Measurements from ENCODE around the gene FMN2.

Gene FMN2

DNA sequence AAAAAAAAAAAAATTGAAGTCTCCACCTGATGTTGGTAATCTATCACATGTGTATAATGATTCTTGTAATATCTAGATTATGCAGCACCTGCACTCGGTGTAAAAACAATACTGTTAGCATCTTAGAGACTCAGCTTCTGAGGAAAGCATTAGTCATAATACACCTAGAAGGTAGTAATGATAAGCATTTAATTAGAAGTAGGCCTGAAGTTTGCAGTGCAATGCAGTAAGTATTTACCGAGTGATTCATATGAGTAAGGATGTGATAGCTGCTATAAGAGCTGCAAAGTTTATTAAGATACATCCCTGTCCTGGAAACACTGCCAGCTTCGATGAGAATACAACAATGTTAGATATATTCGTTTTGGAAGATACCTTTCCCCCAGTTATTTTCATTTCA lies 323.8 kb downstream of the FMN2 start:
- DNase-seq (ENCODE audit: low read depth in 2 of 3, low spot score in 1 of 3): no peak

DNA sequence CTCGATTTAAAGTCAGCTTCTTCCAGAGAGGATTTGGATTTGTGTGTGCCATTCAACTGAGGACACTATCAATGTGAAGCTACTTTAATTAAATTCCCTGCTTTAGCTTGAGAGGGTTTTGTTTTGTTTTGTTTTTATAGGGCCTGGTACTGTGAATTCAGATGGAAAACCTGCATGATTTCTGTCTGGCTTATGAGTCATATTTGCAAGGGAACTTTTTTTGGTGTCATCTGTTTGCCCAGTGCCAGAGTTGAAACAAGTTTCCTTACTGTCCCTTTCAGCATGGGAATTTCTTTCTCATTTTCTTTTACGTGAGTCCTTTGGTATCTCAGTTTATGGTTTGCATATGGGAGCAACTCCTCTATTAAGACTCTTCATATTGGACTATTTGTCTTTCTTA lies 325.6 kb downstream of the FMN2 start:
- DNase-seq (ENCODE audit: low read depth in 2 of 3, low spot score in 1 of 3): no peak

DNA sequence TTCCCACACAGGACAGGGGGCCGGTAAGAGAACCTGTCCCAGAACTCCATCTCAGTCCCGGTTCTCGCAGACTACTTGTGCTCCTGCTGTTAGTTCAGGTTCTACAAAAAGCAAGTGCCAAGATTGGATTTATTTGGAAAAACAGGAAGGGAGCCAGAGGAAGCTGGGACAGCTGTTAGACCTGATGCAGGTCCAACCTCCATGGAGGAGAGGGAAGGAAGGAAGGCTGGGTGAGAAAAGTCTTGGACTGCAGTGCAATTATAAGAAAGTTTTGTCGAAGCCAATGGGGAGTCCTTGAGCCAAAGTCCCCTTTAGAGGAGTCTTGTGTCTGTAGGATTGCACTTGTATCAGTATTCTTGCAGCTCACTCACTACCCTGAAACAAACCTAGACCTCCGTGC lies 329.1 kb downstream of the FMN2 start:
- DNase-seq (ENCODE audit: low read depth in 2 of 3, low spot score in 1 of 3): no peak

GRCh38 chr1:240423246-240423924 lies 331.7 kb downstream of the FMN2 start:
- DNase-seq (ENCODE audit: low read depth in 2 of 3, low spot score in 1 of 3): no peak

DNA sequence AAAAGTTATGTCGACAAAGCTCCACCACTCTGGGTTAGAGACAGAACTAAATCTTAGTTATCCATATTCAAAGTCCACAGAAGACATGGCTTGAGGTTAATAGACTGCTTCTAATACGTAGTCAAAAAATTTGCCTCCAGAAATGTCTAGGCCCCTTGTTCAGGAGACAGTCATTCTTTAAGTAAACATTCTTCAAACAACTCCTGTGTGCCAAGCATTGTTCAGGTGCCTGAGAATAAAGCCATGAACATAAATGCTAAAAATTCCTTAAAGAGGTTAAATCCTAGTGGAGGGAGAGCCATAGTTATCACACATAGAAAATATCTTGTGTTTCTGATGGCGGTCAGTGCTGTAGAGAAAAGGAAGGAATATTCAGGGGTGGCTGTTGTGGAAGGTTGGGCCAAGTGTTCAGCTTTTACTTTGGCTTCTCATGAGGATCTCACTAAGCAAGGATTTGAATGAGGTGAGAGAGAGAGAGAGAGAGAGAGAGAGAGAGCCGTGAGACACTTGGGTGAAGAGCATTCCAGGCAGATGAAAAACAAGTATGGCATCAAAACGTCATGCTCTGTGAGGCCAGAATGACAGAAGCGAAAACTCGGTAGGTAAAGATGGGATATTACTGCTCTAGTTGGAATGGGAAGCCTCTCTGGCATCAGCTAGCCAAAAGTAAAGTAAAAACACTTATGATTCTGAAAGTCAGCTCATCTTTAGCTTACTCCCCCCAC lies 333.2 kb downstream of the FMN2 start:
- no peak for DNase-seq (ENCODE audit: low read depth in 2 of 3, low spot score in 1 of 3)

DNA sequence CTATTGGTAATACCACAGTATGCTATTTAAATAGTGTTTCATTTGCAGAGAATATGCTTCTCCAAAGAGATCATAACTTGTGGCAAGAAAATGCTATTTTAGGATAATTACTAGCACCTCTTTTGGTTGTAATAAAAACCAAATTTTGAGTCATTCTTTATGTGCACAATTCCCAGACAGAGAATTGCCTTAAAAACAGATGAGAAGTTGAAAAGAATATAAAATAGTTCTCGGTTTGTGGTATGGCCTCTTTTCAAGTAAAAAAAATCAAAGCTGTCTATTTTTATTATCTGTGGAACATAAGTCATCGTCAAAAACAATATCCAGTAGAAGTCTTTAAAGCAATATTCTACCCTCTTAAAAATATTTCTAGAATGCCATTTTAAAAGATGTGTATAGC lies 334.4 kb downstream of the FMN2 start:
- no peak for DNase-seq (ENCODE audit: low read depth in 2 of 3, low spot score in 1 of 3)

DNA sequence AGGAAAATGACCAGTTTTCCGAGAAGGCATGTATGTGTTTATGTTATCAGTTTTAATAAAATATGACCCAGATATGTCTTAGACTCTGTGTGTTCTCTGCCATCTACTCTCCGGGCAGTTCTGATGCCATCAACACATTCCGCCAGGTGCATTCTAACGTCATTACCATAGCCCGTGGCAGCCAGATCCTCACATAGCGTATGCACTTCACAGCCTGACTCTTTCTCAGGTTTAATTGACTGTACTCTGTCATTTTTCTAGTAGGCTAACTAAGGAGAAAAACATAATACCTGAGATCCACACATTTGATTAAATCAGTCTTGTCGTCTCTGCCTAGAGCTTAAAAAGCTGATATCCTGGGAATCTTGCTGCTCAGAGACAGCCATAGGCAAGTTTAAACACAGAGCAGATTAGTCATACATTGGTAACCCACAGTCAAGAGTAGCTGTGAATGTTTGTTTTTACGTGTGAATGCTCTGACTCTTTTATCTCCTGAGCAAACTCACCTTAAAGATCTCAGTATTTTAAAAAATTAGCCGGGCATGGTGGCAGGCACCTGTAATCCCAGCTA lies 344.4 kb downstream of the FMN2 start:
- no peak for DNase-seq (ENCODE audit: low read depth in 2 of 3, low spot score in 1 of 3)

DNA sequence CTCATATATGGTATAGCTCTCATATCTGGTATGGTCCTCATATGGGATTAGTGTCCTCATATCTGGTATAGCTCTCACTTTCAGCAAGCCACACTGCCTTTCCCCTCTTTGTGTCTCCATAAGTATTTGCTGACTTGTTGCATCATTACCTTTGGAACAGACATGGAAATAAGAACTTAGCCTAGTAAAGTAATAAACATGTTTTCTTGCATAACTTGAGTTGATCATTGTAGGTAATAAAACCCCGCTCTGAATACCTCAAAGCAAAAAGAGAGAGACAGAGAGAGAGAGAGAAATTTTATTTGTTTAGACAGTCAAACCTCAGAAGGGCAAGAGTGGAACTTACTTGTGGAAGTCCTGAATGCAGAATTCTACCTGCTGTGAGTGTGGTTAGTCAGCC lies 350.0 kb downstream of the FMN2 start:
- no peak for DNase-seq (ENCODE audit: low read depth in 2 of 3, low spot score in 1 of 3)

DNA sequence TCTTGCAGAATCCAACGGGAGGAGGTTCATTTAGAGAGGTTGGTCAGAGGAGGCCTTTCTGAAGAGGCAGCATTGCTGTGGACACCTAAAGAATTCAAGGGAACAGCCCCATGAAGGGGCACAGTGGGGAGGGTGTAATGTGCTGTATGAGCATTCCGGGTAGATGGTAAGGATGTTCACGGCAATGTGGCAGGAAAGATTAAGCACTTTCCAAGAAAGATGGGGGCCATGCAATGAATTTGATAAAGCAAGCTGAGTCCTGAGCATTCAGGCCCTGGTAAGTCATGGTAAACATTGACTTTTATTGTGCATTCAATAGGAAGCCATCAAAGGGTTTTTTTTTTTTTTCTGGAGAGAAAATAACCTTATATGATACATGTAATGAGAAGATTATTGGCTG lies 353.7 kb downstream of the FMN2 start:
- no peak for DNase-seq (ENCODE audit: low read depth in 2 of 3, low spot score in 1 of 3)

DNA sequence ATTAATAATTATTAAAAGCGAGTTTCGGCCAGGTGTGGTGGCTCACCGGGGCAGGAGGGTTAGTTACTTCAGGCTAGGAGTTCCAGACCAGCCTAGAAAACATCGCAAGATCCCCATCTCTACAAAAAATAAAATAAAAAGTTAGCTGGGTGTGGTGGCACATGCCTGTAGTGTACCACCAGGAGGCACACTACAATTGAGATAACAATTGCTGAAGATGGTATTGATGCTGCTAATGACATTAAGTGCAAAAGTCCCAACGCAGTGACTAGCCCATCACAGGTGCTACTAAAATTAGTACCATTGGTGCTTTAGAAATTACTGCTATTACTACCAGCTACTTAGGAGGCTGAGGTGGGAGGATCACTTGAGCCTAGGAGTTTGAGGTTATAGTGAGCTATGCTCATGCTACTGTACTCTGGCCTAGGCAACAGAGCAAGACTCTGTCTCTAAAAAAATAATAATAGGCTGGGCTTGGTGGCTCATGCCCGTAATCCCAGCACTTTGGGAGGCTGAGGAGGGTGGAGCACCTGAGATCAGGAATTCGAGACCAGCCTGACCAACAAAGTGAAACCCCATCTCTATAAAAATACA lies 363.6 kb downstream of the FMN2 start:
- no peak for DNase-seq (ENCODE audit: low read depth in 2 of 3, low spot score in 1 of 3)

- no peak for DNase-seq (ENCODE audit: low read depth in 2 of 3, low spot score in 1 of 3)
Measured at GRCh38 chr1:240457203-240457602, 365.5 kb downstream of the FMN2 start.

DNA sequence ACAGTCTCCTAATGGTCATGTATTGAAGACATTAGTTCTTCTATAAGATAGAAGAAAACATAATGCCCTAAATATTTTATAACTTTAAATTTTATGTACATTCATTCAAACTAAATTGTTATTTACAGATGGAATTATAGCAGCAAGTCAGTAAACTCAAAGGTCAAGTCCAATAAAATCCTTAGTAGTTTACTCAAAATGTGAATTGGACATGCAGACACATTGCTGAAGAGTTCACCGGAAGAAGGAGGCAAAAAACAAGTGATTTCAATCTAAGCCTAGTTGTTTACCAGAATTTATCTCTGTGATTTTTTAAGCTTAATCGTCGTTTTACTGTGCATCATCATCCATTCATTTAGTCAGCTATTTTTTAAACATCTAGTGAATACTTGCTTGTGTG lies 370.6 kb downstream of the FMN2 start:
- DNase-seq (ENCODE audit: low read depth in 2 of 3, low spot score in 1 of 3): no peak

- DNase-seq (ENCODE audit: low read depth in 2 of 3, low spot score in 1 of 3): no peak
Measured at GRCh38 chr1:240462766-240463395, 371.2 kb downstream of the FMN2 start.

DNA sequence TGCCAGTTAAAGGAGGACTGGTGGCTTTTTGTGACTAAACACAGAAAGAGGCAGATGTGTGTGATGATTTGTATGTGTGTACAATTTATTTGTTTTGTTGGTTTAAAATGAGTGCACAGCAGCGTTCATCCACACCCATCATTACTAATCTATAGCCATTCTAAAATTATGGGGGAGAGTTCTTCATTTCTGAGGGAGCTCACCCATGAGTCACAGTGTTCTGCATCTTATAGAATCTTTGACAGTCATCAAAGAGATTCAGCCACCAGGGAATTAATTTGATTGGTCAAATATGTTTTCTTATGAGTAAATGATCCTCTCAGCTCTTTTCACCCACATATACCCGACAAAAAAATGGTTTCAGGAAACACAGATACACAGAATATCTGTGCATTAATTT lies 372.4 kb downstream of the FMN2 start:
- no peak for DNase-seq (ENCODE audit: low read depth in 2 of 3, low spot score in 1 of 3)

DNA sequence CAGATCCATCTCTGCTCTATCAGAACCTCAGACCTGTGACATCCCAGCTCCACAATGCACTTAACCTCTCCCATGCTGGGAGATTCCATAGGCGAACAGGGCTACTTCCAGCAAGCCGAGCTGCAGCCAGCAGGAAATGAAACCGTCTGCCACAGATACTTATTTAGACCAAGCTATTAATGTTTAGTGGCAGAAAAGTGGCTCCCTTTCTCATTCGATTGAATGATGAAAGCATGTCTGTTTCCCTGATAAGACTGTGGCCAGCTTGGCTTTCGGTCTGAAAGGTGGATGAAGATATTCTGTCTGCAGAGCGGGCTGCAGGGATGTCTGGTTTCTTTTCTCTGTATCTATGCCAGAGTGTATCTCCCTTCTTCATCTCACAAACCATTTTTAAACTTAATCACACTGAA lies 373.9 kb downstream of the FMN2 start:
- no peak for DNase-seq (ENCODE audit: low read depth in 2 of 3, low spot score in 1 of 3)

GRCh38 chr1:240466509-240466908 lies 374.8 kb downstream of the FMN2 start:
- DNase-seq (ENCODE audit: low read depth in 2 of 3, low spot score in 1 of 3): no peak

DNA sequence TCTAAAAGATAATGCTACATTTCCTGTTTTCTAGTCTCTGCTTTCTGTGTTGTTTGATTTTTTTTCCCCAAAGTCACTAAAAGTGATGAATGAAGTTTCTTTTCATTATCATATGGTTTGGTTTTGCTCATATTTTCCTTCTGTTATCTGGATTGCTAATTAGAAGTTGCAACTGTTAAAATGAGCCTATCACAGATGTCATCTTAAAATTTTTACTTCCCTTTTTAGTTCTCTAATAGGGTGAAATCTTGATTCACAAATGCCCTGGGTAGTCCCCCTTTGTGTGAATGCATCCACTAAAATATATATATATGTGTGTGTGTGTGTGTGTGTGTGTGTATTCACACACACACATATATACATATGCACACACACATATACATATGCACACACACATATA lies 376.2 kb downstream of the FMN2 start:
- DNase-seq (ENCODE audit: low read depth in 2 of 3, low spot score in 1 of 3): no peak

DNA sequence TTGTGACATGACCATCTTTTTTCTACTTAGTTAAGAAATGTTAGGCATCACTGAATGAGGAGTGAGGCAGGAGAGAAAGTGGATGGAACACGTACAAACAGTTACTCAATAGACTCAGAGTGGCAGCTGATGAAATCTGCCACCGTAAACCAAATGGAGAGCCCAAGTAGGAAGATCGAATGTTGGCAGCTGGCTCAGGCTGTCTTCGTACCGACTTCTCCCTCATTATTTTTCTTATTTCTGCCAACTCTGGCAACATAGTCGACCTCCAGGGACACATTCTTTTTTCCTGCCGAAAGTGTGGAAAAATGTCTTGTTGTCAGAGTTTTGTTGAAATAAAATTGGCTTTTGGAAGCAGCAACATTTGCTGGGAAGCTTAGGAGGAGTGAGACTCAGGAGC lies 377.0 kb downstream of the FMN2 start:
- DNase-seq (ENCODE audit: low read depth in 2 of 3, low spot score in 1 of 3): no peak

- DNase-seq (ENCODE audit: low read depth in 2 of 3, low spot score in 1 of 3): no peak
Measured at GRCh38 chr1:240474133-240474614, 382.5 kb downstream of the FMN2 start.

GRCh38 chr1:240475832-240476231 lies 384.1 kb downstream of the FMN2 start:
- DNase-seq (ENCODE audit: low read depth in 2 of 3, low spot score in 1 of 3): no peak

DNA sequence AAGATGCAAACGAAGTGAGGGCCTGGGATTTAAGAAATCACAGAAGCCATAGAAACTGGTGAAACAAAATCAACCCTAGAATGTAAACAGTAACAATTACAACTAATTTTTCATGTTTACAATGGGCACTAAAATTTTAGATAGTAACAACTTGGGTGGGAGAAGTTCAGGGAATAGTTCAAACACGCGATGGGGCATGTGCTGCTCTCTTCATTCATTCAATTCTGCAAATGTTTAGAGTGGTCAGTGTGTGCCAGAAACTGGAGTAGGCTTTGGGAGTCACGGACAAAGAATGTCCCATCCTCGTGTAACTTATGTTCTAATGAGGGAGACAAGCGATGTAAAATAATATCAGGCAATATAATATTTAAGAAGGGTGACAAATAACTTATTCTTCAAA lies 386.9 kb downstream of the FMN2 start:
- no peak for DNase-seq (ENCODE audit: low read depth in 2 of 3, low spot score in 1 of 3)

All from stimulated activated CD4-positive, alpha-beta T cell treated with anti-CD3 and anti-CD28 coated beads, Interleukin-12 subunit alpha, Interleukin-12 subunit beta, amount 100 ng/mL, for 48 hours (primary cell).